HG02840 (cell line): ENCODE results near the gene ZNF507.

Experiments used
- ATAC-seq: cut with Tn5 transposase; IDR thresholded peaks from one replicate; pipeline ENCODE4 v1.9.1; 2021; ENCODE audit warnings: mild to moderate bottlenecking, moderate library complexity, moderate number of reproducible peaks; ENCODE audit not compliant: unreplicated experiment, low FRiP score

The ZNF507 gene

GRCh38 chr19:32339423-32339822 lies 6.0 kb upstream of the ZNF507 start:
- ATAC-seq = no peak

- no peak for ATAC-seq
Observed at GRCh38 chr19:32339988-32340874, 5.2 kb upstream of the ZNF507 start.

- no peak for ATAC-seq
Observed at GRCh38 chr19:32342695-32343094, 2.7 kb upstream of the ZNF507 start.

- ATAC-seq = no peak
Observed at GRCh38 chr19:32343550-32344262, 1.7 kb upstream of the ZNF507 start.

- ATAC-seq = no peak
Observed at GRCh38 chr19:32346901-32347300, 1.5 kb downstream of the ZNF507 start.

GRCh38 chr19:32347573-32347972 lies 2.2 kb downstream of the ZNF507 start:
- no peak for ATAC-seq

GRCh38 chr19:32349051-32349450 lies 3.6 kb downstream of the ZNF507 start:
- ATAC-seq = no peak

GRCh38 chr19:32349724-32350470 lies 4.5 kb downstream of the ZNF507 start:
- ATAC-seq = no peak

GRCh38 chr19:32350471-32350865 lies 5.1 kb downstream of the ZNF507 start:
- ATAC-seq = no peak

GRCh38 chr19:32350987-32351348 lies 5.6 kb downstream of the ZNF507 start:
- no peak for ATAC-seq

GRCh38 chr19:32352241-32352630 lies 6.8 kb downstream of the ZNF507 start:
- ATAC-seq = no peak

- no peak for ATAC-seq
Observed at GRCh38 chr19:32354345-32354744, 8.9 kb downstream of the ZNF507 start.

- ATAC-seq = no peak
Observed at GRCh38 chr19:32355309-32355708, 9.9 kb downstream of the ZNF507 start.

GRCh38 chr19:32357720-32358119 lies 12.3 kb downstream of the ZNF507 start:
- ATAC-seq = no peak

- no peak for ATAC-seq
Observed at GRCh38 chr19:32358321-32358720, 12.9 kb downstream of the ZNF507 start.

GRCh38 chr19:32359581-32359980 lies 14.2 kb downstream of the ZNF507 start:
- ATAC-seq = no peak

- ATAC-seq = no peak
Observed at GRCh38 chr19:32361574-32362317, 16.3 kb downstream of the ZNF507 start.

GRCh38 chr19:32362318-32362691 lies 16.9 kb downstream of the ZNF507 start:
- no peak for ATAC-seq

- no peak for ATAC-seq
Observed at GRCh38 chr19:32363175-32363574, 17.8 kb downstream of the ZNF507 start.

- no peak for ATAC-seq
Observed at GRCh38 chr19:32363632-32364031, 18.2 kb downstream of the ZNF507 start.

- ATAC-seq = no peak
Observed at GRCh38 chr19:32364040-32364439, 18.6 kb downstream of the ZNF507 start.
